Chondrocyte (in vitro differentiated cells): ENCODE results near the gene GRB10. TPM values are rescaled to one million over a fixed set of nuclear protein-coding genes. Genes with fewer than 3 reads are reported as not detected.
A peak's percentile ranks its signal among the peaks of the same experiment; 100 is the strongest.

Experiments
- DNase-seq: peaks from one replicate; pipeline ENCODE4 v3.0.0; 2021; ENCODE audit warnings: mixed read lengths, low spot score
- H3K27ac Mint-ChIP-seq: one replicate; pipeline ENCODE4 v1.8.0; 2021; ENCODE audit warnings: mild to moderate bottlenecking, moderate library complexity, mixed read lengths; ENCODE audit not compliant: unreplicated experiment
- H3K27me3 Mint-ChIP-seq: 2 replicates; pipeline ENCODE4 v1.8.0; 2021; ENCODE audit warnings: low read depth, mixed read lengths
- H3K36me3 Mint-ChIP-seq: 2 replicates; pipeline ENCODE4 v1.8.0; 2021; ENCODE audit warnings: low read depth, mixed read lengths
- H3K4me1 Mint-ChIP-seq: 2 replicates; pipeline ENCODE4 v1.8.0; 2021; ENCODE audit warnings: low read depth, mild to moderate bottlenecking, mixed read lengths
- H3K4me3 Mint-ChIP-seq: one replicate; pipeline ENCODE4 v1.8.0; 2021; ENCODE audit warnings: mild to moderate bottlenecking, moderate library complexity, mixed read lengths; ENCODE audit not compliant: unreplicated experiment
- H3K9me3 Mint-ChIP-seq: 2 replicates; pipeline ENCODE4 v1.8.0; 2021; ENCODE audit warnings: low read depth, mixed read lengths
- CTCF ChIP-seq: fragments of 200-600 bp; sonication (generic); IDR thresholded peaks from 2 replicates; pipeline ENCODE4 v1.5.0; 2021; ENCODE audit warnings: antibody characterized with exemption, mild to moderate bottlenecking, moderate library complexity
- total RNA-seq: library from RNA; stranded (reverse); gene quantifications from 3 replicates; pipeline ENCODE4 v1.2.1, GENCODE V29; 2021

The GRB10 gene
- total RNA-seq, 1 donor from 2014 or later, result 73.7 TPM

DNA sequence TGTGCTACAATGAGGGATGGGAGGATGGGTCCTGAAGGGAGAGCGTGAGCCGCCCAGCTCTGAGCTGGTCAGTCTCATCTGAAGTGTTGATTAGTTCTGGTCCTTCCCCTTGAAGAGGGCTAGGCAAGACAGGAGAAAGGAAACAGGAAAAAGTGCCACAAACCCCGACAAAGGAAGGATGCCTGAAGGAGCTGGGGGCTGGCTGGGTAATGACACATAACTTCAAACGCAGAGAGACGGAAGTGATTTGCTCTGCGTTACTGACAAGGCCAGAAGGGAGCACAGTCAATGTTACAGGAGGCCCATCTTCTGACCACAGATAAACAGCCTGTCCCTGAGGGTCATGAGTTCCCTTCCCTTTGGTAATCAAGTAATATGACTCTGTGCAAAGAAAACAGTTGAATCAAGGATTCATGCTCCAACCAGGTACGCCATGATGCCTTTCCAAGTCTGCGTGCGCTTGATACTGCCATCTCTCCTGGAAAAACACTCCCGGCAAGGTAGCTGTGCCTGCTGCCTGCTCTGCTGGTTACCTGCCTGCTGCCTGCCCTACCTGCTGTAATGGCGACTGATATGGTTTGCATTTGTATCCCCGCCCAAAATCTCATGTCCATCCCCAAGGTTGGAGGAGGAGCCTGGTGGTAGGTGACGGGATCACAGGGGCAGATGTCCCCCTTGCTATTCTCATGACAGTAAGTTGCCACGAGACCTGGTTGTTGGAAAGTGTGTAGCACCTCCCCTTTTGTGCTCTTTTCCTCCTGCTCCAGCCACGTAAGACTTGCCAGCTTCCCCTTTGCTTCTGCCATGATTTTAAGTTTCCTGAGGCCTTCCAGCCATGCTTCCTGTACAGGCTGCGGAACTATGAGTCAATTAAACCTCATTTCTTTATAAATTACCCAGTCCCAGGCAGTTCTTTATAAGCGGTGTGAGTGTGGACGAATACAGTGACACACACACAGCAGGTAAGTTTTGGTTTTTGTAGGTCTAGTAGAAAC, 57.9 kb downstream of the GRB10 start:
- Mint-ChIP-seq H3K4me1 (peaks cover 57% of the 10 kb centered on the region), H3K4me3 (no peak overlapping the region), H3K9me3 (no peaks in the 10 kb centered on the region), H3K27me3 (no peaks in the 10 kb centered on the region), H3K27ac (no peak overlapping the region), H3K36me3 (peaks cover 4% of the 10 kb centered on the region)
- no peak for TF ChIP-seq CTCF
- DNase-seq, result no peak

- no peak overlapping the region for H3K4me3 Mint-ChIP-seq
- peaks cover 58% of the 10 kb centered on the region for H3K4me1 Mint-ChIP-seq
- H3K36me3 Mint-ChIP-seq, result peaks cover 4% of the 10 kb centered on the region
- no peak overlapping the region for H3K27ac Mint-ChIP-seq
- no peak for TF ChIP-seq CTCF
- no peaks in the 10 kb centered on the region for H3K9me3 Mint-ChIP-seq
- no peak for DNase-seq
- H3K27me3 Mint-ChIP-seq, result no peaks in the 10 kb centered on the region
These were observed 58.8 kb downstream of the GRB10 start for GRCh38 chr7:50723888-50724287.

GRCh38 chr7:50723173-50723572, 59.5 kb downstream of the GRB10 start:
- H3K36me3 Mint-ChIP-seq, result peaks cover 4% of the 10 kb centered on the region
- no peak for TF ChIP-seq CTCF
- no peak overlapping the region for H3K27ac Mint-ChIP-seq
- no peaks in the 10 kb centered on the region for H3K27me3 Mint-ChIP-seq
- H3K9me3 Mint-ChIP-seq, result no peaks in the 10 kb centered on the region
- no peak overlapping the region for H3K4me3 Mint-ChIP-seq
- no peak for DNase-seq
- H3K4me1 Mint-ChIP-seq, result peaks cover 60% of the 10 kb centered on the region

- Mint-ChIP-seq H3K27ac (peak overlapping the region; percentile 66), H3K4me3 (no peak overlapping the region), H3K36me3 (peaks cover 4% of the 10 kb centered on the region), H3K9me3 (no peaks in the 10 kb centered on the region), H3K4me1 (peaks cover 54% of the 10 kb centered on the region), H3K27me3 (no peaks in the 10 kb centered on the region)
- peak; percentile 85 for DNase-seq
- no peak for TF ChIP-seq CTCF
These were observed 60.9 kb downstream of the GRB10 start for GRCh38 chr7:50721661-50722259.

DNA sequence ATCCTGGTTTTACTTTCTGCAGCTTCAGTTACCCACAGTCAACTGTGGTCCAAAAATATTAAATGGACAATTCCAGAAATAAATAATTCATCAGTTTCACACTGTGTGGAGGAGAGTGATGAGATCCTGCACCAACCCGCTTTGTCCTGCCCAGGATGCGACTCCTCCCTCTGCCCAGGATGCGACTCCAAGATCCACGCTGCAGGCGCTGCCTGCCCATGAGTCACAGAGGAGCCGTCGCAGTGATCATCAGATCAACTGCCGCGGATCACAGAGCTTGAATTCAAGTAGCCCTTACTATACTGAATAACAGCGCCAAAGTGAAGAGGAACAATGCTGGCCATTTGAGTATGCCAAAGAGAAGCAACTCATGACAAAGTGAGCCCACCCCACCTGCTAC, 61.5 kb downstream of the GRB10 start:
- Mint-ChIP-seq H3K4me3 (no peak overlapping the region), H3K27ac (peak overlapping the region; percentile 66), H3K36me3 (peaks cover 4% of the 10 kb centered on the region), H3K27me3 (no peaks in the 10 kb centered on the region), H3K9me3 (no peaks in the 10 kb centered on the region), H3K4me1 (peaks cover 57% of the 10 kb centered on the region)
- no peak for DNase-seq
- no peak for TF ChIP-seq CTCF
